ENCODE results near the gene PDE4D.
A peak's percentile ranks its signal among the peaks of the same experiment; 100 is the strongest.

Gene PDE4D

DNA sequence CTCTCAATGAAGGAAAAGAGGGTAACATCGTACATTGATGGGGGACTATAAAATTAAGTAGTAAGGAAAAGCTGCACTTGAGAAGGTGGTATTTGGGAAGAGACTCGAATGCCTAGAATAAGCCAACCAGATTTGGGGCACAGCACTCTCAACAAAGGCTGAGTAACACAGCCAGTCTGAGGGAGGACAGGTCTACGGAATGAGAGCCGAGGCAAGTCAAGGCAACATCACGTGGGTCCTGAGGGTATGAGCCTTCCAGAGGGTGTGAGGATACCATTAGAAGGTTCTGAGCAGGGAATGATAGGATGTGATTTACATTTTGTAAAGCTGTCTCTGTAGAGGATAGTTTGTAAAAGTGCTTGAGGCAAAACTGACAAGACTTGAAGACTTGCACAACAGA lies 876.6 kb downstream of the PDE4D start:
- no peaks in the 10 kb centered on the region for H3K36me3 ChIP-seq (replicated peaks; ENCODE audit: insufficient read depth, low read length)
- no peak overlapping the region for H3K9ac ChIP-seq (ENCODE audit: low read length)
- no peaks in the 10 kb centered on the region for H3F3A ChIP-seq (ENCODE audit: insufficient read depth, low read length)
- H3K27ac ChIP-seq (ENCODE audit: low read length), result no peak overlapping the region
- H2AFZ ChIP-seq (ENCODE audit: low read length), result no peak overlapping the region
- H3K4me3 ChIP-seq (ENCODE audit: low read length), result no peak overlapping the region
- no peaks in the 10 kb centered on the region for H3K4me1 ChIP-seq (ENCODE audit: low read length)
- H4K20me1 ChIP-seq (ENCODE audit: insufficient read depth, low read length), result no peaks in the 10 kb centered on the region
- H3K9me3 ChIP-seq (replicated peaks; ENCODE audit: insufficient read depth, low read length), result no peaks in the 10 kb centered on the region
- TF ChIP-seq EZH2 (optimal IDR thresholded peaks at IDR 0.05; ENCODE audit: low read depth, low read length), result no peak
- no peak for TF ChIP-seq EZH2phosphoT487 (IDR thresholded peaks at IDR 0.05; ENCODE audit: low read length)
- TF ChIP-seq CTCF (IDR thresholded peaks at IDR 0.05; ENCODE audit: low read length), result no peak
- no peaks in the 10 kb centered on the region for H3K27me3 ChIP-seq (replicated peaks; ENCODE audit: insufficient read depth, low read length)
- no peaks in the 10 kb centered on the region for H3K79me2 ChIP-seq (ENCODE audit: low read length)
- DNase-seq, result no peak
- no peak overlapping the region for H3K4me2 ChIP-seq (ENCODE audit: low read depth, low read length)
- no peaks in the 10 kb centered on the region for H3K9me2 ChIP-seq (replicated peaks; ENCODE audit: insufficient read depth, low read length)

DNA sequence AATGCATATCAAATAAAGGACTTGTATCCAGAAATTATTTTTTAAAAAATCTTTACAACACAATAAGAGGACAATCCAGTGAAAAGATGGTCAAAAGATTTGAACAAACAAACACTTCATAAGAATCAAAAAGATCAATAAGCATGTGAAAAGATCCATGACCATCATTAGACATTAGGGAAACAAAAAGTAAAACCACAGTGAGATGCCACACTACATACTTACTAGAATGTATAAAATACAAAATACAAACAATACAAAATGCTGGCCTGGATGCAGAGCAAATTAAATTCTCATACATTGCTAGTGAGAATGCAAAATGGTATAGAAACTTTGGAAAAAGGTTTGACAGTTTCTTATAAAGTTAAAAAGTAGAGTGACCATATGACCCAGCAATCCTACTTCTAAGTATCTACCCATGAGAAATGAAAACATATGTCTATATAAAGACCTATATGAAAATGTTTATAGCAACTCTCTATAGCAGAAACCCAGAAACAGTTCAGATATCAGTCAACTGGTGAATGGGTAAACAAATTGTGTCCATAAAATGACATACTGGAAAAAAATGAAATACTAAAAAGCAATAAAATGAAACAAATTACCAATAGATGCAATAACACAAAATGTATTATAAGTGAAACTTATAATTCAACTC lies 884.6 kb downstream of the PDE4D start:
- Histone ChIP-seq H3K4me1 (ENCODE audit: low read length) (no peaks in the 10 kb centered on the region), H3K27ac (ENCODE audit: low read length) (no peak overlapping the region)

GRCh38 chr5:59007460-59008063 lies 886.0 kb downstream of the PDE4D start:
- no peaks in the 10 kb centered on the region for H4K20me1 ChIP-seq (ENCODE audit: insufficient read depth, low read length)
- peak; percentile 44 for DNase-seq
- H3K4me3 ChIP-seq (ENCODE audit: low read length), result no peak overlapping the region
- no peaks in the 10 kb centered on the region for H3K9me3 ChIP-seq (replicated peaks; ENCODE audit: insufficient read depth, low read length)
- H3K9ac ChIP-seq (ENCODE audit: low read length), result no peak overlapping the region
- no peaks in the 10 kb centered on the region for H3K9me2 ChIP-seq (replicated peaks; ENCODE audit: insufficient read depth, low read length)
- H3K4me2 ChIP-seq (ENCODE audit: low read depth, low read length), result no peak overlapping the region
- H3K4me1 ChIP-seq (ENCODE audit: low read length), result no peaks in the 10 kb centered on the region
- TF ChIP-seq EZH2phosphoT487 (IDR thresholded peaks at IDR 0.05; ENCODE audit: low read length) (no peak), CTCF (IDR thresholded peaks at IDR 0.05; ENCODE audit: low read length) (peak; percentile 56)
- H3F3A ChIP-seq (ENCODE audit: insufficient read depth, low read length), result 0 out of 2 replicates have a peak, but pooled peaks cover 4% of the 10 kb centered on the region
- no peaks in the 10 kb centered on the region for H3K27me3 ChIP-seq (replicated peaks; ENCODE audit: insufficient read depth, low read length)
- no peak overlapping the region for H2AFZ ChIP-seq (ENCODE audit: low read length)
- H3K79me2 ChIP-seq (ENCODE audit: low read length), result no peaks in the 10 kb centered on the region
- no peak overlapping the region for H3K27ac ChIP-seq (ENCODE audit: low read length)
- no peaks in the 10 kb centered on the region for H3K36me3 ChIP-seq (replicated peaks; ENCODE audit: insufficient read depth, low read length)

More for the DNA sequence above, 884.6 kb downstream of the PDE4D start:
- Histone ChIP-seq H3K9me2 (replicated peaks; ENCODE audit: insufficient read depth, low read length) (no peaks in the 10 kb centered on the region), H3K9me3 (replicated peaks; ENCODE audit: insufficient read depth, low read length) (no peaks in the 10 kb centered on the region), H2AFZ (ENCODE audit: low read length) (no peak overlapping the region), H3F3A (ENCODE audit: insufficient read depth, low read length) (0 out of 2 replicates have a peak, but pooled peaks cover 4% of the 10 kb centered on the region), H3K9ac (ENCODE audit: low read length) (peak overlapping the region; percentile 22; the same call in 1 of the 2 replicates), H3K36me3 (replicated peaks; ENCODE audit: insufficient read depth, low read length) (no peaks in the 10 kb centered on the region), H4K20me1 (ENCODE audit: insufficient read depth, low read length) (no peaks in the 10 kb centered on the region), H3K27me3 (replicated peaks; ENCODE audit: insufficient read depth, low read length) (no peaks in the 10 kb centered on the region), H3K79me2 (ENCODE audit: low read length) (no peaks in the 10 kb centered on the region), H3K4me2 (ENCODE audit: low read depth, low read length) (peak overlapping the region; percentile 21; the same call in 1 of the 2 replicates), H3K4me3 (ENCODE audit: low read length) (peak overlapping the region; percentile 4; the same call in 1 of the 2 replicates)
- TF ChIP-seq EZH2phosphoT487 (IDR thresholded peaks at IDR 0.05; ENCODE audit: low read length) (no peak), CTCF (IDR thresholded peaks at IDR 0.05; ENCODE audit: low read length) (no peak), EZH2 (optimal IDR thresholded peaks at IDR 0.05; ENCODE audit: low read depth, low read length) (no peak)
- DNase-seq, result no peak

Data from MM.1S (cell line).